DND-41 (cell line): ENCODE measurements around the gene DRC3.

Source experiments
- ATAC-seq: fragments of 200-7000 bp; cut with Tn5 transposase; 3 replicates; pipeline ENCODE4 v1.9.1; 2021; ENCODE audit warnings: low read depth; ENCODE audit not compliant: insufficient read depth
- DNase-seq: peaks from one replicate; pipeline ENCODE4 v3.0.0-alpha.2; 2020
- H2AFZ ChIP-seq: 2 replicates; pipeline ENCODE4 v1.6.0; 2012; ENCODE audit warnings: low read depth, low read length
- H3K27ac ChIP-seq: 2 replicates; pipeline ENCODE4 v1.5.1; 2012; ENCODE audit warnings: low read length, inconsistent platforms
- H3K27me3 ChIP-seq: fragments of 200-600 bp; sonication (generic); 2 replicates; pipeline ENCODE4 v1.6.0; 2012; ENCODE audit warnings: low read length, mild to moderate bottlenecking, inconsistent platforms; ENCODE audit not compliant: insufficient read depth, poor library complexity
- H3K36me3 ChIP-seq: 2 replicates; pipeline ENCODE4 v1.5.1; 2012; ENCODE audit warnings: low read length, inconsistent platforms; ENCODE audit not compliant: insufficient read depth
- H3K4me1 ChIP-seq: 2 replicates; pipeline ENCODE4 v1.5.1; 2012; ENCODE audit warnings: mild to moderate bottlenecking, low read length; ENCODE audit not compliant: insufficient read depth
- H3K4me2 ChIP-seq: 2 replicates; pipeline ENCODE4 v1.6.0; 2012; ENCODE audit warnings: mild to moderate bottlenecking, moderate library complexity, low read length, inconsistent platforms; ENCODE audit not compliant: insufficient read depth
- H3K4me3 ChIP-seq, 2 experiments: fragments of 200-600 bp in 1 of 2; shearing (Covaris generic) in 1 of 2; 2 replicates each; pipeline ENCODE4 v1.5.1; 2012 to 2016; ENCODE audit warnings: inconsistent platforms in 2 of 2, low read length in 2 of 2, mild to moderate bottlenecking in 2 of 2, low read depth in 1 of 2, moderate library complexity in 1 of 2
- H3K79me2 ChIP-seq: 2 replicates; pipeline ENCODE4 v1.6.0; 2012; ENCODE audit warnings: low read length, inconsistent platforms; ENCODE audit not compliant: insufficient read depth
- H3K9ac ChIP-seq: 2 replicates; pipeline ENCODE4 v1.6.0; 2012; ENCODE audit warnings: low read depth, mild to moderate bottlenecking, inconsistent platforms, low read length, moderate library complexity
- H3K9me3 ChIP-seq: 2 replicates; pipeline ENCODE4 v1.5.1; 2012; ENCODE audit warnings: low read length, moderate library complexity, mild to moderate bottlenecking, inconsistent platforms; ENCODE audit not compliant: insufficient read depth, severe bottlenecking
- H4K20me1 ChIP-seq: 2 replicates; pipeline ENCODE4 v1.6.0; 2012; ENCODE audit warnings: low read length; ENCODE audit not compliant: insufficient read depth
- EZH2 ChIP-seq: IDR thresholded peaks from 3 replicates; pipeline ENCODE4 v1.6.1; 2012; ENCODE audit warnings: borderline replicate concordance, low read depth, mild to moderate bottlenecking, moderate library complexity, low read length, inconsistent platforms; ENCODE audit not compliant: severe bottlenecking
- TF ChIP-seq, protein P1 (sequence below): IDR thresholded peaks from 2 replicates; pipeline ENCODE4 v1.5.1; 2012; ENCODE audit warnings: borderline replicate concordance, low read length, moderate library complexity, mild to moderate bottlenecking; ENCODE audit not compliant: poor library complexity, severe bottlenecking; ENCODE audit errors: extremely low read depth

Gene DRC3

GRCh38 chr17:17926036-17926435, 46.6 kb upstream of the DRC3 start:
- Histone ChIP-seq H3K27me3 (no peaks in the 10 kb centered on the region), H3K79me2 (no peaks in the 10 kb centered on the region), H3K27ac (no peak overlapping the region), H3K4me1 (no peaks in the 10 kb centered on the region), H3K9me3 (no peaks in the 10 kb centered on the region), H3K4me2 (no peak overlapping the region), H4K20me1 (peaks cover 4% of the 10 kb centered on the region; the same call in 1 of the 2 replicates), H3K9ac (no peak overlapping the region), H2AFZ (no peak overlapping the region), H3K4me3 (no peak overlapping the region), H3K36me3 (no peaks in the 10 kb centered on the region)
- DNase-seq (no peak), ATAC-seq (no peak)
- TF ChIP-seq EZH2, result no peak
- TF ChIP-seq, protein P1, sequence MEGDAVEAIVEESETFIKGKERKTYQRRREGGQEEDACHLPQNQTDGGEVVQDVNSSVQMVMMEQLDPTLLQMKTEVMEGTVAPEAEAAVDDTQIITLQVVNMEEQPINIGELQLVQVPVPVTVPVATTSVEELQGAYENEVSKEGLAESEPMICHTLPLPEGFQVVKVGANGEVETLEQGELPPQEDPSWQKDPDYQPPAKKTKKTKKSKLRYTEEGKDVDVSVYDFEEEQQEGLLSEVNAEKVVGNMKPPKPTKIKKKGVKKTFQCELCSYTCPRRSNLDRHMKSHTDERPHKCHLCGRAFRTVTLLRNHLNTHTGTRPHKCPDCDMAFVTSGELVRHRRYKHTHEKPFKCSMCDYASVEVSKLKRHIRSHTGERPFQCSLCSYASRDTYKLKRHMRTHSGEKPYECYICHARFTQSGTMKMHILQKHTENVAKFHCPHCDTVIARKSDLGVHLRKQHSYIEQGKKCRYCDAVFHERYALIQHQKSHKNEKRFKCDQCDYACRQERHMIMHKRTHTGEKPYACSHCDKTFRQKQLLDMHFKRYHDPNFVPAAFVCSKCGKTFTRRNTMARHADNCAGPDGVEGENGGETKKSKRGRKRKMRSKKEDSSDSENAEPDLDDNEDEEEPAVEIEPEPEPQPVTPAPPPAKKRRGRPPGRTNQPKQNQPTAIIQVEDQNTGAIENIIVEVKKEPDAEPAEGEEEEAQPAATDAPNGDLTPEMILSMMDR, result no peak

DNA sequence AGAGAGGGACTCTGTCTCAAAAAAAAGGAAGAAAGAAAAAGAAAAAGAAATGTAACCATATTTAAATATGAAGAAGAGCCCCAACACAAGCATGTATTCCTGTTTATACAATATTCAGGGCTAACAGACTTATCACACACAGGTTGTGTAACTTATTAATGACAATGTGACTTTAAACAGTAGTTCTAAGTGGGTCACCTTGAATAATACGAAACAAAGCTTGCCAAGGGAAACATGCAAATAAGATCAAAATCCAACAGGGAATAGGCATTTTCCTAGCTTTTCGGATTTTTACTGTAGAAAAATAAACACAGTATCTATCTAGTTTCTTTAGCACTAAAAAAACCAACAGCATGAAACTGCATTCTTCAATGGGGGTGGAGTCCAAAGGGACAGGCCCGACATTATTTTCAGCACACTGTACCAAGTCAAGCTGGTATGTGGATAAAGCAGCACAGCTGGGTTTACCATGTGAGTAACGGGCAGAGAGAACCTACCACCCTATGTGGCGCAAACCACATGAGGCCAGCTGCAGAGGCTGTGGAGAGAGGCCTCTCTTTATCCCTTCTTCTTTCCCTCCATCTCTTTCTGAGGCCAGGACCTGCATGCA, 45.7 kb upstream of the DRC3 start:
- no peak overlapping the region for H3K4me3 ChIP-seq
- no peaks in the 10 kb centered on the region for H3K9me3 ChIP-seq
- ATAC-seq (no peak), DNase-seq (no peak)
- no peak overlapping the region for H2AFZ ChIP-seq
- no peak overlapping the region for H3K4me2 ChIP-seq
- TF ChIP-seq EZH2, result no peak
- TF ChIP-seq, protein P1, result no peak
- H3K79me2 ChIP-seq, result no peaks in the 10 kb centered on the region
- H3K4me1 ChIP-seq, result no peaks in the 10 kb centered on the region
- H3K9ac ChIP-seq, result no peak overlapping the region
- H4K20me1 ChIP-seq, result peaks cover 10% of the 10 kb centered on the region; the same call in 1 of the 2 replicates
- H3K27ac ChIP-seq, result no peak overlapping the region
- H3K27me3 ChIP-seq, result no peaks in the 10 kb centered on the region
- no peaks in the 10 kb centered on the region for H3K36me3 ChIP-seq

GRCh38 chr17:17928398-17929287, 44.0 kb upstream of the DRC3 start:
- H3K9ac ChIP-seq, result no peak overlapping the region
- H3K9me3 ChIP-seq, result no peaks in the 10 kb centered on the region
- DNase-seq (no peak), ATAC-seq (no peak)
- no peaks in the 10 kb centered on the region for H3K4me1 ChIP-seq
- peaks cover 6% of the 10 kb centered on the region; the same call in 1 of the 2 replicates for H4K20me1 ChIP-seq
- TF ChIP-seq, protein P1, result no peak
- no peak for TF ChIP-seq EZH2
- no peak overlapping the region for H2AFZ ChIP-seq
- no peak overlapping the region for H3K4me3 ChIP-seq
- H3K27ac ChIP-seq, result no peak overlapping the region
- H3K36me3 ChIP-seq, result no peaks in the 10 kb centered on the region
- H3K4me2 ChIP-seq, result no peak overlapping the region
- no peaks in the 10 kb centered on the region for H3K27me3 ChIP-seq
- H3K79me2 ChIP-seq, result no peaks in the 10 kb centered on the region
